HL-60 (cell line): ENCODE measurements around the gene CTSO.

Experiments used
- CTCF ChIP-seq: IDR thresholded peaks from one replicate; pipeline ENCODE4 v1.5.1; 2011; ENCODE audit warnings: low read length, control low read depth, inconsistent platforms; ENCODE audit not compliant: insufficient read depth
- POLR2AphosphoS5 ChIP-seq: IDR thresholded peaks from 2 replicates; pipeline ENCODE4 v1.6.1; 2012; ENCODE audit warnings: low read depth
- REST ChIP-seq: IDR thresholded peaks from 2 replicates; pipeline ENCODE4 v1.6.1; 2012; ENCODE audit warnings: low read depth; ENCODE audit not compliant: insufficient replicate concordance

GRCh38 chr4:155961575-155961974 is 7.9 kb upstream of the CTSO start:
- TF ChIP-seq REST: no peak
- no peak for TF ChIP-seq CTCF
- no peak for TF ChIP-seq POLR2AphosphoS5
